Measurements from ENCODE around the gene MCRIP2. TPM values are rescaled to one million over a fixed set of nuclear protein-coding genes. Genes with fewer than 3 reads are reported as not detected.

MCRIP2 gene
- total RNA-seq, 1 experiment from 2014 or later = 83.1 TPM

DNA sequence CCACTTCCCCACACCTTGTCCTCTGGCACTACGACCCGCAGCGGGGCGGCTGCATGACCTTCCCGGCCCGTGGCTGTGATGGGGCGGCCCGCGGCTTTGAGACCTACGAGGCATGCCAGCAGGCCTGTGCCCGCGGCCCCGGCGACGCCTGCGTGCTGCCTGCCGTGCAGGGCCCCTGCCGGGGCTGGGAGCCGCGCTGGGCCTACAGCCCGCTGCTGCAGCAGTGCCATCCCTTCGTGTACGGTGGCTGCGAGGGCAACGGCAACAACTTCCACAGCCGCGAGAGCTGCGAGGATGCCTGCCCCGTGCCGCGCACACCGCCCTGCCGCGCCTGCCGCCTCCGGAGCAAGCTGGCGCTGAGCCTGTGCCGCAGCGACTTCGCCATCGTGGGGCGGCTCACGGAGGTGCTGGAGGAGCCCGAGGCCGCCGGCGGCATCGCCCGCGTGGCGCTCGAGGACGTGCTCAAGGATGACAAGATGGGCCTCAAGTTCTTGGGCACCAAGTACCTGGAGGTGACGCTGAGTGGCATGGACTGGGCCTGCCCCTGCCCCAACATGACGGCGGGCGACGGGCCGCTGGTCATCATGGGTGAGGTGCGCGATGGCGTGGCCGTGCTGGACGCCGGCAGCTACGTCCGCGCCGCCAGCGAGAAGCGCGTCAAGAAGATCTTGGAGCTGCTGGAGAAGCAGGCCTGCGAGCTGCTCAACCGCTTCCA, 8.1 kb upstream of the MCRIP2 start:
- Histone ChIP-seq H3K36me3 (replicated peaks; ENCODE audit: control insufficient read depth, insufficient read depth, low read length) (no peaks in the 10 kb centered on the region; the same call in none of the 2 replicates), H3K27me3 (ENCODE audit: control insufficient read depth, insufficient read depth, low read length) (no peaks in the 10 kb centered on the region), H3K4me3 (ENCODE audit: insufficient read depth, low read depth, low read length) (no peak overlapping the region)
- DNase-seq = no peak

DNA sequence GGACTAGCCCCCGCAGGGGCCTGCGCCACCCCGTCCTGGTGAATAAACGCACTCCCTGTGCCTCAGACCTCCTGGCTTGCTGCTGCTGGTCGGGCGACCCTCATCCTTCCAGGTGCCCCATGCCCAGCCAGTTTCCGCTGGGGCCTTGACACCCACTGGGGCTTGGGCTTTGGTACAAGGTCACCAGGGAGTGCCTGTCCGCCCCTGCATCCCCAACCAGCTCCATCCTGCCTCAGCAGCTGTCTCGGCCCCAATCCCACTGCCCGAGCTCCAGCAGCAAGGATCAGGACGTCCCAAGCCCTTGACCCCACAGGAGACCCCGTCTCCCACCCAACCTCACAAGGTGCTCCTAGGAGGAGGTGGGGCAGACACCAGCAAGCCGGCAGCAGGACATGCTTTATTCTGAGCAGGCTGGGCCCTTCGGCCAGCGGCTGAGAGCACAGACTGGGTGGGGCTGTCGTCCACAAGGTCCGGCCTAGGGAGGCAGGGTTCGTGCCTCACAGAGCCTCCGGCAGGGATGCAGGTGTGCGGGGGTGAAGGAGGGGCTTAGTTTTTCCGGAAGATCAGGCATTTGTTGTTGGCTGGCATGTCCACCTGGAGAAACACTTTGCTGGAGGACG, 7.5 kb upstream of the MCRIP2 start:
- no peak overlapping the region for H3K4me3 ChIP-seq (ENCODE audit: insufficient read depth, low read depth, low read length)
- no peak for DNase-seq
- H3K27me3 ChIP-seq (ENCODE audit: control insufficient read depth, insufficient read depth, low read length) = no peaks in the 10 kb centered on the region
- no peaks in the 10 kb centered on the region; the same call in none of the 2 replicates for H3K36me3 ChIP-seq (replicated peaks; ENCODE audit: control insufficient read depth, insufficient read depth, low read length)

DNA sequence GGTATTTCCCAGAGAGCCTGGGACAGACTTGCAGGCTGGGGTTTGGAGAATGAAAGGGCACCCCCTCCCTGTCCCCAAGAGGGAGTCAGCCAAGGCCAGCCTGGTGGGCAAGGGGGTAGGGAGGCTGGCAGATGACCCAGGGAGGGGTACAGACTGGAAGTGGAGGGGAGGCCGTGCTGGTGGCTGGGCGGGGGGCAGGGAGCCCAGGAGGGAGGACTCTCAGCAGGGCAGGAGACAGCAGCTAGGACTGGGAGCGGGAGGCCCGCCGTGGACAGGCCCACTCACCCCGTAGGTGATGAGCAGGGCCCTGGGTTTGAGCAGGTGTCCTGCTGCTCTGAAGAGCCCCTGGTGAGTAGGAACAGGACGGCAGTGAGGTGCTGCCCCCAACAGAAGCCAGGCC, 6.6 kb upstream of the MCRIP2 start:
- H3K36me3 ChIP-seq (replicated peaks; ENCODE audit: control insufficient read depth, insufficient read depth, low read length) = no peaks in the 10 kb centered on the region; the same call in none of the 2 replicates
- no peak for DNase-seq
- H3K4me3 ChIP-seq (ENCODE audit: insufficient read depth, low read depth, low read length) = no peak overlapping the region
- H3K27me3 ChIP-seq (ENCODE audit: control insufficient read depth, insufficient read depth, low read length) = no peaks in the 10 kb centered on the region

DNA sequence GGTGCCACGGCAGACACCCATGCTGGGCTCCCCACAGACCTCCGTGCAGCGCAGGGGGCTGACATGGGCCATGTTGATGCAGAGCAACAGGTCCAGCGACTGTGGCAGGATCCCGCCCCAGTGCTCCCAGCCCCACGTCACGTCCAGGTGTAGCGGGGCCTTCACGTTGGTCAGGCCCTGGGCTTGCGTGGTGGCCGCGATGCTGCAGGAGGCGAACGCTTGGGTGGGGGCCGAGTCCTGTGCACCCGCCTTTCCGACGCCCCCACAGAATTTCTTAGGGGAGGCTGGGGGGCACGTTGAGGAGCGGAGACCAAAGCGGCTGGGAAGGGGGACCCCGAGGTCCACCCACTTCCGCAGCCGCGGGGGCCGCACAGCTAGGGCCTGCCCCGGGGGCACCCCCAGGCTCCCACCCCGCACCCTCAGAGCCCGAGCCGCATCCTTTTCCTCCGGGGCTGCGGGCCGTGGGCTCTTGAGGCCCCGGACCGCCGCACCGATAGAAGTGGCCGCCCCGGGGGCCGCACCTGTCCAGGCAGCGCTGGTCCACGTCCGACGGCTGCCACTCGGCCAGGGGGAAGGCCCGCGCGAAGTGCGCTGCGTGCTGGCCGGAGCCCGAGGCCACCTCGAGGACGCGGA, 5.9 kb upstream of the MCRIP2 start:
- DNase-seq = no peak
- H3K4me3 ChIP-seq (ENCODE audit: insufficient read depth, low read depth, low read length) = peak overlapping the region; percentile 92

DNA sequence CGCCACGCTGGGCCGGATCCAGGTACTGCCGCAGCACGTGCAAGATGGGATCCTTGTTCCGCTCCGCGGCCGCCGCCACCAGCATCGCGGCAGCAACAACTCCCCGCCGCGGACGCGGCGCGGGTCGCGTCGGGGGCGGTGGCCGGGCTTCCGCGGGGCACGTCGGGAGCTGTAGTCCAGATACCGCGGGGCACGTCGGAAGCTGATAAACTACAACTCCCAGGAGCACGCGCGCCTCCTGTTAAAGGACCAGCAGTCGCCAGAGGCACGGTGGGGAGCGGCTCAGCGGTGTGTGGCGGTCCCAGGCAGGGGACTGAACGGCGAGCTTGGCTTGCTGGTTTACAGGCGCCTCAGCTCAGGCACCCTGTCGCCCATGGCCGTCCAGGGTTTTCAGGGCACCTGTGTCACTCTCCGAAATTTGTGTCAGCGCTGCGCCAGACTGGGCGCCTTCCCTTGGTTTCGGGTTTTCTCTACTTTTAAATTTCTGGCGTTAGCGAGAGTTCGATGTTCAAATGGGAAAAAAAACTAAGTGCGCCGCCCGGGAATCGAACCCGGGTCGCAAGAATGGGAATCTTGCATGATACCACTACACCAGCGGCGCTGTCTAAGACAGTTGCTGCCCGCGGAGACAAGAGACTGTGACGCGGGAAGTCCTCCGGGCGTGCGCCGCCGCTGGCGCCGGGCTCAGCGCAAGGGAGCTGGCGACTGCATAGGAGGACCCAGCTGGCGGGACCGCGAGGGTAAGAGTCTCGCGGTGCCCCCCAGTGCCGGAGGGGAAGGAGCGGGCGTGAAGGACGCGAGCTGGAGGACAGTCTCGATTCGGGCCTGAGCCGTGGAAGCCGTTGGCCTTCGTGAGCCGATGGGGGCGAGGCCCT, 5.2 kb upstream of the MCRIP2 start, which contains the start of gene METTL26:
Gene METTL26, minus strand, starts transcription at position 100 of the 875 bp plus-strand sequence. Its CDS starts 15 bp downstream, at position 85.
- Histone ChIP-seq H3K4me3 (ENCODE audit: insufficient read depth, low read depth, low read length) (peak within 1 kb of the TSS; percentile 92), H3K36me3 (replicated peaks; ENCODE audit: control insufficient read depth, insufficient read depth, low read length) (no peaks in the 10 kb centered on the region; the same call in none of the 2 replicates), H3K27me3 (ENCODE audit: control insufficient read depth, insufficient read depth, low read length) (no peaks in the 10 kb centered on the region)
- peak; percentile 99 for DNase-seq

More for the DNA sequence above, 5.9 kb upstream of the MCRIP2 start:
- H3K36me3 ChIP-seq (replicated peaks; ENCODE audit: control insufficient read depth, insufficient read depth, low read length) = no peaks in the 10 kb centered on the region; the same call in none of the 2 replicates
- no peaks in the 10 kb centered on the region for H3K27me3 ChIP-seq (ENCODE audit: control insufficient read depth, insufficient read depth, low read length)

DNA sequence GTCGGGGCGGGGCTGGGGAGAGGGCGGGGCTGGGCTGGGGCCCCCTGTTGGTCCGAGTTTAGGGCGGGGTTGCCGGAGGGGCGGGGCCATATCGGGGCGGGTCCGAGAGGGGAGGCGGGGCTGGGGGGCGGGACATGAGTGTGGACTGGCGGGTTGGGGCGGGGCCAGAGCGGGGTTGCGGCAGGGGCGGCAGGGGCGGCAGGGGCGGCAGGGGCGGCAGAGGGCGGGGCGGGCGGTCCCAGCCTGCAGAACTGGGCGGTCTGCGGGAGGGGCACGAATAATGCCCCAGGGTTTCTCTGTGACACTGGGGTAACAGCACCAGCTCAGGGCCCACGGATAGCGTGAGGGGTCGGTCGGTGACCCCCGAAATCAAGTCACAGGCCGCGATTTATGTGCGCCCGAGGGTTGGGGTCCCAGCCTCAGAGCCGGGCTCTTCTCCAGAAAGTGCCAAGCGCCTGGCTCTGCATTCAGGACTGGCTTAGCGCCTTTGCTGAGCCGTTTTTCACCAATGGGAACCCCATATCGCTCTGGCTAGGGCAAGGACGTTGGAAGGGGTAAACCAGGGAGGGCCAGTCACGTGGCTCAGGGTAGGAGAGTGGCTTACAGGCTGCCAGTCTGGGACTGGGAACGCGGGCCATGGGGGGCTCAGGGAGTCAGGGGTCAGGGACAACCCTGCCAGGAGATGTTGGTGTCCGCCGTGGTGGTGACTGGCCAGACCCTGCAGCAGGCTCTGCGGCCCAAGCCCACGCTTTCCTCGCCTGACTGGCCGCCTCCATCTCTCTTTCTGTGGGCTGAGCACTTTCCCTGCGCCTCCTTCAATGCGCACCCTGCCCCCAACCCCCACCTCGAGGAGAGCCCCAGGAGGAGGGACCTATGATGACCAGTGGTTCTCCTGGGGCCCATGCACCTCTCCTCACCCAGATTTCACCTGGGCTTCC, 4.3 kb upstream of the MCRIP2 start:
- H3K4me3 ChIP-seq (ENCODE audit: insufficient read depth, low read depth, low read length) = peak overlapping the region; percentile 92
- peaks cover 1% of the 10 kb centered on the region for H3K27me3 ChIP-seq (ENCODE audit: control insufficient read depth, insufficient read depth, low read length)
- peak; percentile 100 for DNase-seq
- no peaks in the 10 kb centered on the region; the same call in none of the 2 replicates for H3K36me3 ChIP-seq (replicated peaks; ENCODE audit: control insufficient read depth, insufficient read depth, low read length)

DNA sequence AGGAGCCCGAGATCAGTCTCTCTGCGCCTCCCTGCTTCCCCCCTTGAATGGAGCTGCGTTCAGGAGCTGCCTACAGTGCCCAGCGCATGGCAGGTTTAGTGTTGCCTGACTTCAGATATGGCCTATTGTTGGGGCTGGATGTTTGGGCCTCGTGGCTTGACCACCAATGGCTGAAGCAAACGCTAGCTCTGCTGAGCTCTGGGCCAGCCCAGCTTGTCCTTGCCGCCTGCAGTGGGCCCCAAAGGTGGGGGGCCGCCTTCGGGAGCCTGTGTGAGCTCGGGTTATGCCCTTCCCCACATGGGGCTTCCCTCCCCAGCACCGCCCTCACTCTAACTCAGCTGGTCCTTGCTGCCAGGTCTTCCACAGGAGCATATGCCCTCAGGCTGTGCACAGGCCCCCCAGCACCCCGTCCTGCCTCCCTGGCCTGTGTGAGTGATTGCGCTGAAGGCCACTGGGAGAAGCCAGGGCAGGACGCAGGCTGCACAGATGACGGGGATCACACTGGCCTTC, 3.5 kb upstream of the MCRIP2 start:
- peaks cover 3% of the 10 kb centered on the region for H3K27me3 ChIP-seq (ENCODE audit: control insufficient read depth, insufficient read depth, low read length)
- DNase-seq = no peak
- H3K4me3 ChIP-seq (ENCODE audit: insufficient read depth, low read depth, low read length) = no peak overlapping the region
- no peaks in the 10 kb centered on the region; the same call in none of the 2 replicates for H3K36me3 ChIP-seq (replicated peaks; ENCODE audit: control insufficient read depth, insufficient read depth, low read length)

DNA sequence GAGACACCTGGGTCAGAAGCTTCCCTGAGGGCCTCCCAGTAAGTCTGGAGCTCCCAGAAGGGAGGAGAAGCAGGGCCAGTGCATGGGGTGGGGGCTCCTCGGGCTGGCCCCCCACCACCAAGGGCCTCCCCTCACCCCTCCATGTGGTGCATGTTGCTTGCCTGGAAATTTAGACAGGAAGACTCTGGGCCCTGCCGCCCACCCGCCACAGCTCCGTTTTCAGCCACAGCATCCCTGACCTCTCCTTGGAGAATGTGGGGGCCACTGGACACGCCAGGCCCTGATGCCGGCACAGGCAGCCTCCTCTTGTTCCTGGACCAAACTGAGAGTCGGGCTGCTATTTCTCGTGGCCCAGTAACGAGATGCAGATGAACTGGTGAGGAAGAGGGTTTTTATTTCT, 2.8 kb upstream of the MCRIP2 start:
- no peak for DNase-seq
- Histone ChIP-seq H3K36me3 (replicated peaks; ENCODE audit: control insufficient read depth, insufficient read depth, low read length) (no peaks in the 10 kb centered on the region; the same call in none of the 2 replicates), H3K4me3 (ENCODE audit: insufficient read depth, low read depth, low read length) (no peak overlapping the region), H3K27me3 (ENCODE audit: control insufficient read depth, insufficient read depth, low read length) (peaks cover 3% of the 10 kb centered on the region)

DNA sequence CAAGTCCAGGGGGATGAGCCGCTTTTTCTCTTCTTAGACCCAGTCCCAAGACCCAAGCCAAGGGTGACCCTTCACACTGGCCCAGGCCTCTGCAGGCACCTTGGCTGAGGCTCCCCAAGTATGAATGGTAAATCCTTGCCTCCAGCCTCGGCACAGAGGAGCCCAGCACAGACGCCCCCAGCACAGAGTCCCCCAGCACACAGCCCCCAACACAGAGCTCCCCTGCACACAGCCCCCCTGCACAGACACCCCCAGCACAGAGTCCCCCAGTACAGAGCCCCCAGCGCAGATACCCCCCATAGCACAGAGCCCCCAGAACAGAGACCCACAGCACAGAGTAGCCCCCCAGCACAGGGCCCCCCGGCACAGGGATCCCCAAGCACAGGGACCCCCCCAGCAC, 1.0 kb upstream of the MCRIP2 start:
- Histone ChIP-seq H3K36me3 (replicated peaks; ENCODE audit: control insufficient read depth, insufficient read depth, low read length) (no peaks in the 10 kb centered on the region), H3K4me3 (ENCODE audit: insufficient read depth, low read depth, low read length) (no peak overlapping the region), H3K27me3 (ENCODE audit: control insufficient read depth, insufficient read depth, low read length) (peaks cover 3% of the 10 kb centered on the region)
- DNase-seq = no peak

DNA sequence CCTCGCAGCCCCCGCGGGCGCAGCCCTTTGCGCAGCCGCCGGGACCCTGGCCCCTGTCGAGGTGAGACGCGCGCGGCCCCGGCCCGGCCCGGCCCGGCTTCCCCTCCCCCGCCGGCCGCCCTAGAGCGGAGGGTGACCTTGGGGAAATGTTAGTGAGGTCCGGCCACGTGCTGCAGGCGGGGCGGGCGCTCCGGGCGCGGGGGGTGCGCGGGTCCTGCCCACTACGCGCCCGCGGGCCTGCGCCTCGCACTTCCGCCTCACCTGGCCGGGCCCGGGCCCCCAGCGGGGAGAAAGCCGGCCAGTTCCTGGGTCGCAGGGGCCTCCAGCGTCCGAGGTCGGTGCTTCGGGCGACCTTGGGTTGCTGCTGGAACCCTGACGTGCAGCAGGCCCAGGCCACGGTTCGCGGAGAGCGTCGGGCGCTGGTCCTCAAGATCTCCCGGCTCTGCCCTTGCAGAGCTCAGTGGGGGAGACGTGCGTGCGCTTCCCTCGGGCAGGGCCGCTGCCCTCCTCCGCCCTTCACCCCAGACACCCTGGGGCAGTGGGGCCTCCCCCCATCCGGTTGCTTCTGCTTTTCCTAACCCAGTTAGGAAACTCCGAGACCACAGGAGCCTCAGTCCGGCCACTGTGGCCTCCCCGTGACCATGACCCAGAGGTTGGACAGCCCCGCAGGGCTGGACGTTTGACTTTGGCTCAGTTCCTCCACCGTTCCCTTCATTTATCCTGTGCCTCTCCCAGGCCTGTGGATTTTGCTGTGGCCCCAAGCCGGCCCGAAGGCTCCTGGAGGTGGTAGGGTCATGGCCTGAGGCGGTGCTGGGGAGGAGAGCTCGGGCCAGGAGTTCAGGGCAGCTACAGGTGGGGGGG, 791 bp downstream of the MCRIP2 start:
- peaks cover 3% of the 10 kb centered on the region for H3K27me3 ChIP-seq (ENCODE audit: control insufficient read depth, insufficient read depth, low read length)
- peak overlapping the region; percentile 70 for H3K4me3 ChIP-seq (ENCODE audit: insufficient read depth, low read depth, low read length)
- DNase-seq = peak; percentile 93
- no peaks in the 10 kb centered on the region; the same call in 1 of the 2 replicates for H3K36me3 ChIP-seq (replicated peaks; ENCODE audit: control insufficient read depth, insufficient read depth, low read length)

DNA sequence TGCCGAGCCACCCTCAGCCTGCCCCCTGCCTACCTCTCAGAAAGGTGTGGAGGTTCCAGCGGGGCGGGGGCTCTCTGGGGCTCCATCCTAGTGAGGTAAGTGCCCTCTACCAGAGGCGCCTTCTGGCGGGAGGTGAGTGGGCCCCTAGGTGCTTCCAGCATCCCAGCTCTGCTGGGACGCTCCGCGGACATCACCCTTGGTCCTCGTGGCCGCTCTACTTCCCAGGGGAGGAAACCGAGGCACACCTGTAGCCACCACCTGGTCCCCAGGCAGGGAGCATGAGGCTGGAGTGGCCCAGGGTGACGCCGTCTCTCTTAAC, 1.4 kb downstream of the MCRIP2 start:
- peaks cover 3% of the 10 kb centered on the region for H3K27me3 ChIP-seq (ENCODE audit: control insufficient read depth, insufficient read depth, low read length)
- peak; percentile 74 for DNase-seq
- no peaks in the 10 kb centered on the region; the same call in 1 of the 2 replicates for H3K36me3 ChIP-seq (replicated peaks; ENCODE audit: control insufficient read depth, insufficient read depth, low read length)
- peak overlapping the region; percentile 70; the same call in 1 of the 2 replicates for H3K4me3 ChIP-seq (ENCODE audit: insufficient read depth, low read depth, low read length)

DNA sequence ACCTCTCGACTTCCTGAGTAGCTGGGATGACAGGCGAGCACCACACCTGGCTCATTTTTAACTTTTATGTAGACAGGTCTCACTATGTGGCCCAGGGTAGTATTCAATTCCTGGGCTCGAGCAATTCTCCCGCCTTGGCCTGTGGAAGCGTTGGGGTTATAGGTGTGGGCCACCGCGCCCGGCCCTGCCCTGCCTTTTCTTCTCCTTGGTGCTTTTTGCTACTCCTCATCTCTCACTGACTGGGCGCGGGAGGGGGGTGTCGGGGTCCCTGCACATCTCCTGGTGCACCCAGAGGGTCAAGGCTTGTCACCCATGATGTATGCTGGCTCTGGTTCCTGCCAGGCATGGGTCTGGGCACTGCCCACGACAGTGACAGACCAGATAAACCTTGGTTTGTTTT, 2.9 kb downstream of the MCRIP2 start:
- Histone ChIP-seq H3K36me3 (replicated peaks; ENCODE audit: control insufficient read depth, insufficient read depth, low read length) (no peaks in the 10 kb centered on the region; the same call in 1 of the 2 replicates), H3K27me3 (ENCODE audit: control insufficient read depth, insufficient read depth, low read length) (peaks cover 3% of the 10 kb centered on the region), H3K4me3 (ENCODE audit: insufficient read depth, low read depth, low read length) (no peak overlapping the region)
- no peak for DNase-seq

Measured in H7 (cell line).